MV-4-11 (cell line): Measurements from ENCODE around the gene HELZ.

Experiments used
- DNase-seq: peaks from one replicate; lab custom pipeline; 2025; lab: John Stamatoyannopoulos, UW

The HELZ gene

GRCh38 chr17:67186782-67187181 lies 58.2 kb downstream of the HELZ start:
- DNase-seq: no peak

GRCh38 chr17:67183531-67183930 lies 61.5 kb downstream of the HELZ start:
- no peak for DNase-seq

- no peak for DNase-seq
Measured at GRCh38 chr17:67181825-67182224, 63.2 kb downstream of the HELZ start.

- DNase-seq: peak; percentile 68
Measured at GRCh38 chr17:67180275-67180674, 64.7 kb downstream of the HELZ start.

- DNase-seq: no peak
Measured at GRCh38 chr17:67178555-67178954, 66.4 kb downstream of the HELZ start.

- DNase-seq: no peak
Measured at GRCh38 chr17:67177732-67178131, 67.3 kb downstream of the HELZ start.

- no peak for DNase-seq
Measured at GRCh38 chr17:67174190-67174589, 70.8 kb downstream of the HELZ start.

- DNase-seq: peak; percentile 71
Measured at GRCh38 chr17:67171560-67171959, 73.4 kb downstream of the HELZ start.

- DNase-seq: no peak
Measured at GRCh38 chr17:67168496-67168895, 76.5 kb downstream of the HELZ start.

GRCh38 chr17:67165201-67165600 lies 79.8 kb downstream of the HELZ start:
- peak; percentile 96 for DNase-seq

- peak; percentile 91 for DNase-seq
Measured at GRCh38 chr17:67164302-67164701, 80.7 kb downstream of the HELZ start.

- DNase-seq: no peak
Measured at GRCh38 chr17:67162771-67163170, 82.2 kb downstream of the HELZ start.

GRCh38 chr17:67161573-67161972 lies 83.4 kb downstream of the HELZ start:
- no peak for DNase-seq

GRCh38 chr17:67160791-67161190 lies 84.2 kb downstream of the HELZ start:
- no peak for DNase-seq

- peak; percentile 41 for DNase-seq
Measured at GRCh38 chr17:67157732-67158639, 87.0 kb downstream of the HELZ start.

- DNase-seq: peak; percentile 2
Measured at GRCh38 chr17:67156269-67157199, 88.5 kb downstream of the HELZ start.

GRCh38 chr17:67152824-67153223 lies 92.2 kb downstream of the HELZ start:
- DNase-seq: no peak

- DNase-seq: no peak
Measured at GRCh38 chr17:67151717-67152116, 93.3 kb downstream of the HELZ start.

- DNase-seq: no peak
Measured at GRCh38 chr17:67150826-67151225, 94.2 kb downstream of the HELZ start.

GRCh38 chr17:67148352-67148751 lies 96.6 kb downstream of the HELZ start:
- no peak for DNase-seq

- no peak for DNase-seq
Measured at GRCh38 chr17:67145183-67145805, 99.7 kb downstream of the HELZ start.

GRCh38 chr17:67143318-67143717 lies 101.7 kb downstream of the HELZ start:
- no peak for DNase-seq
